ENCODE results near the gene FGFRL1.
"Not testable (repeated sequence)": the region's sequence is repeated elsewhere in the genome, so short reads cannot be mapped to it uniquely, and the experiment has no call there.

FGFRL1 gene

GRCh38 chr4:1051472-1051871, 40.0 kb downstream of the FGFRL1 start:
- DNase-seq (ENCODE audit: low spot score), result peak; percentile 47

GRCh38 chr4:1052231-1052671, 40.8 kb downstream of the FGFRL1 start:
- peak; percentile 56 for DNase-seq (ENCODE audit: low spot score)

- DNase-seq (ENCODE audit: low spot score), result peak; percentile 74
Measured at GRCh38 chr4:1053080-1053661, 41.7 kb downstream of the FGFRL1 start.

- DNase-seq (ENCODE audit: low spot score), result not testable (repeated sequence)
Measured at GRCh38 chr4:1053891-1054290, 42.5 kb downstream of the FGFRL1 start.

DNA sequence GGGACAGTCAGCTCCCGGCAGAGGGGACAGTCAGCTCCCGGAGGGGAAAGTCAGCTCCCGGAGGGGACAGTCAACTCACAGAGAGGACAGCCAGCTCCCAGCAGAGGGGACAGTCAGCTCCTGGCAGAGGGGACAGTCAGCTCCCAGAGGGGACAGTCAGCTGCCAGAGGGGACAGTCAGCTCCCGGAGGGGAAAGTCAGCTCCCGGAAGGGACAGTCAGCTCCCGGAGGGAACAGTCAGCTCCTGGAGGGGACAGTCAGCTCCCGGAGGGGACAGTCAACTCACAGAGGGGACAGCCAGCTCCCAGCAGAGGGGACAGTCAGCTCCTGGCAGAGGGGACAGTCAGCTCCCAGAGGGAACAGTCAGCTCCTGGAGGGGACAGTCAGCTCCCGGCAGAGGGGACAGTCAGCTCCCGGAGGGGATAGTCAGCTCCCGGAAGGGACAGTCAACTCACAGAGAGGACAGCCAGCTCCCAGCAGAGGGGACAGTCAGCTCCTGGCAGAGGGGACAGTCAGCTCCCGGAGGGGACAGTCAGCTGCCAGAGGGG, 43.3 kb downstream of the FGFRL1 start:
- DNase-seq (ENCODE audit: low spot score), result not testable (repeated sequence)

- peak; percentile 38 for DNase-seq (ENCODE audit: low spot score)
Measured at GRCh38 chr4:1055243-1055701, 43.8 kb downstream of the FGFRL1 start.

- peak; percentile 65 for DNase-seq (ENCODE audit: low spot score)
Measured at GRCh38 chr4:1055721-1056590, 44.5 kb downstream of the FGFRL1 start.

GRCh38 chr4:1056671-1057402, 45.4 kb downstream of the FGFRL1 start:
- peak; percentile 47 for DNase-seq (ENCODE audit: low spot score)

DNA sequence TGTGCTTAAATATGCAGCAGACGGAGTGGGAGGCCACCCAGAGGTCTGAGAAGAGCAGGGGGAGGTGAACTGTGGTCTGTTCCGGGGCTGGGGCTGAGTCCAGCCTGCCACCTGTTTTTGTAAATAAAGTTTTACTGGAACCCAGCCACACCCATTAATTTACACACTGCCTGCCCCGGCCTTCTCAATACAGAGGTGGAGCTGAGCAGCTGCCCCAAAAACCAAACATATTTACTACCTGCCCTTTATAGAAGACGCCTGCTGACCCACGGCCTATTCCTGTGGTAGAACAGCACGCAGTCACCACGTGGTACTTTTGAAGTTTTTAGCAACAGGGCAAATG, 45.9 kb downstream of the FGFRL1 start:
- no peak for DNase-seq (ENCODE audit: low spot score)

DNA sequence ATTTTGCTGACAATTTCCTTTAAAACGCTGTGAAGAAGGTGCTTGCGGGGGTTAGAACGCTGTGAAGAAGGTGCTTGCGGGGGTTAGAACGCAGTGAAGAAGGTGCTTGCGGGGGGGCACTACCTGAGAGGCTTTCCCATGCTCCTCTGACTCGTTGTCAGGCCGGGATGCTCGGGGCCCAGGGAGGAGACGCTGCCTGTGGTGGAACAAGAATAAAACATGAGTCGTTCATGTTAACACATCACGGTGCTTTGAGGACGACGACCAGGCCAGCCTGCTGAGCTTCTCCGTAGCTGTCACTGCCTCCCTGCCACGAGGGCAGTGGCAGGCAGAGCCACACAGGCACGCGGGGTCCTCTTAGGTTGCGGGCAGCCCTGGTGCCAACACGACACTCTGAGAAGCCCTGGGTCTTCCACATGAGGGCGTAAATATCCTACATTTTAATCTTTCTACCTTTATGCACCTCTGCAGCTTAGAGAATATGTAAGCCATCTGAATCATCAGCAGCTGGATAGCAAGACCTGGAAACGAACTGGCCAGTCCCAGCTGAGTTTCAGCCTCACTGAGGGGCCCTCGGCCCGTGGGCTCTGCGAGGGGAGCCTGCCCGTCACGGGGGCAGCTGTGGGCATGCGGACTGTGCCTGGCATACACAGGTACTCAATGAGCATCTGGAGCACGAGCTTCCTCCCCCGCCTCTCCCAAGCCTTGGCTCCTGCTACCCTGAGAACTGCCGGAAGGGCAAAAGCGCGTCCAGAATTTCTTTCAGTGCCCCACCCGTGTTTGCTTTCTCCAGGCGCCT, 47.0 kb downstream of the FGFRL1 start:
- peak; percentile 44 for DNase-seq (ENCODE audit: low spot score)

- peak; percentile 23 for DNase-seq (ENCODE audit: low spot score)
Measured at GRCh38 chr4:1058997-1059665, 47.7 kb downstream of the FGFRL1 start.

GRCh38 chr4:1060121-1060520, 48.7 kb downstream of the FGFRL1 start:
- peak; percentile 49 for DNase-seq (ENCODE audit: low spot score)

DNA sequence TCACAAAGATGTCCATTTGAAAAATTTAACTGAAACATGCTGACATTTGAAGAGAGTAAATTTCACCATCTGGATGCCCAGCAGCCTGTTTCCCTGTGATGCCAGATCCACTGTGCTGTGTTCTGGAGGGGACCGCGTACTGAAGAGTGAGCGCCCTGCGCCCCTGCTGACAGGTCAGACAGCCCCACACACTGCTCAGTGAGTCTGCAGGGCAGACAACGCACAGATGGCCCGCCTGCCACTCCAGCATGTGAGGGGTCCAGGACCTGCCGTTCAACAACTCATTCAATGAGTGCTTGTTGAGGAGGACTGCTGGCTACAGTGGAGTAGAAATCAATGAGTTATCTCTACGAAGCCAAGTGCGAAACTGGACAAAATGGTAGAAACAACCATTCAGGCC, 49.2 kb downstream of the FGFRL1 start:
- DNase-seq (ENCODE audit: low spot score), result peak; percentile 63

DNA sequence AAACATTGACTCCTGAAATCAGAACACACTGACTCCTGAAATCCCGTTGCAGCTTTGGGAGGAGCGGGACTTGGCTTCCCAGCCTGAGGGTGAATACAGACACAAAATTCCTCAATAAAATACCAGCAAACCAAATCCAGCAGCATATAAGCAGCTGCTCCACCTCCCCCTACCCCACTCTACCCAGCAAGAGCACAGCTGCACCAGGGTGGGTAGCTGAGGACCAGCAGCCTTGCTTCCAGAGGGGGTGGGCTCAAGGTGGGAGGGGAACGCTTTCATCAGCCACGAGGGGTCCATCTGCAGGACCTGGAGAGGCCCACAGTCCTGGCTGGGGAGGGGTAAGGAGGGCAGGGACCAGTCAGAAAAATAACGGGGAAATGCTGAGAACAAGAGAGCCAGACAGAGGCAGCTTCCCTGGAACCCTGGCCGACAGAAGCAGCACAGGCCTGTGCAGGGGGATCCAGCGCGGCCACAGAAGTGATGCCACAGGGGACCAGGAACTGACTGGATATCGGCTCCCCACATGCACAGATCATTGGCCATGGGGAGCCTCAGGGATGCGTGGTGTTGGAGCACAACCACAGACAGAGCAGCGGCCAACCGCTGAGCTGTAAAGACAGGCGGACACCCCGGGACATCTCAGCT, 49.8 kb downstream of the FGFRL1 start:
- peak; percentile 64 for DNase-seq (ENCODE audit: low spot score)

DNA sequence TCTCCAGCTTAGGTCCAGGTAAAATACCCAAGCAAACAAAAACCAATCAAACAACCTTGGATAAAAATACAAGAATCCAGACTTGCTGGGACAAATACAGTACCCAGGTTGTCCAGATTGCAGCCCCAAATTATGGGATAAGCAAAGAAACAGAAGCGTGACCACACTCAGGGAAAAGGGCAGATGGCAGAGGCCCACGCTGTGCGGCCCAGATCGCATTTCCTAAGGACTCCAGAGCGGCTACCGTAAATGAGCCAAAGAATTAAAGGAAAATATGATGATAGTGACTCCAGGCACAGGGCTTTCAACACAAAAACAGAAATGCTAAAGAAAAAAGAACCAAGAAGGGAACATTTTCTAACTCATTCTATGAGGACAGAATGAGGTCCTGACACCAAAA, 50.3 kb downstream of the FGFRL1 start:
- no peak for DNase-seq (ENCODE audit: low spot score)

DNA sequence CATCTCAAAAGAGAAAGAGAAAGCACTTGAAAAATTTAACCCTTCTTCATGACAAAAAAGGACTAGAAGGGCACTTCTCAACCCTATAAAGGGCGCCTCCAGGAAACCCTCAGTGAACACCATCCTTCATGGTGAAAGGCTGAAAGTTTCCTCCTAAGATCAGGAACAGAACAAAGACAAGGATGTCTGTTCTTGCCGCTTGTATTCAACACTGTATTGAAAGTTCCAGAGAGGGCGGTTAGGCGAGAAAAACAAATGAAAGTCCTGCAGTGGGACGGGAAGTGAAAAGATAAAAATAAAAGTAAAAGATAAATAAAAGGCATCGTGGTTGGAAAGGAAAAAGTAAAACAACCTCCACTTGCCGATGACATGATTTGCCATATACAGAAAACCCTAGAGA, 51.0 kb downstream of the FGFRL1 start:
- DNase-seq (ENCODE audit: low spot score), result no peak

- no peak for DNase-seq (ENCODE audit: low spot score)
Measured at GRCh38 chr4:1065732-1066131, 54.3 kb downstream of the FGFRL1 start.

DNA sequence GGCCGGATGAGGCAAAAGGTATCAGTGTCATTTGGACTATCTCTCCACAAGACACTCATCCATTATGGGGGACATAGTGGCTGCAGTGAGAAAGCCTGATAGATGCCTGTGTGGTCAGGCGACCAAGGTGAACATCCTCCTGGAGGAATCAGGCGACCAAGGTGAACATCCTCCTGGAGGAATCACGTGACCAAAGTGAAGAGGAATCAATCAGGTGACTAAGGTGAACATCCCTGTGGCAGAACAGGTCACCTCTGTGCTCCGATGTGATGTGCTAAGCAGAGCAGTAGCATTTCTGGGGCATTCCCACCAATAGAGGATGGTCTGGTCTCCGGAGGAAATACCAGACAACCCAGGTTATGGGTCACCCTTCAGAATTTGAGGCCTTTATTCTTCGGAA, 58.0 kb downstream of the FGFRL1 start:
- no peak for DNase-seq (ENCODE audit: low spot score)

GRCh38 chr4:1072830-1073446, 61.5 kb downstream of the FGFRL1 start:
- DNase-seq (ENCODE audit: low spot score), result no peak

DNA sequence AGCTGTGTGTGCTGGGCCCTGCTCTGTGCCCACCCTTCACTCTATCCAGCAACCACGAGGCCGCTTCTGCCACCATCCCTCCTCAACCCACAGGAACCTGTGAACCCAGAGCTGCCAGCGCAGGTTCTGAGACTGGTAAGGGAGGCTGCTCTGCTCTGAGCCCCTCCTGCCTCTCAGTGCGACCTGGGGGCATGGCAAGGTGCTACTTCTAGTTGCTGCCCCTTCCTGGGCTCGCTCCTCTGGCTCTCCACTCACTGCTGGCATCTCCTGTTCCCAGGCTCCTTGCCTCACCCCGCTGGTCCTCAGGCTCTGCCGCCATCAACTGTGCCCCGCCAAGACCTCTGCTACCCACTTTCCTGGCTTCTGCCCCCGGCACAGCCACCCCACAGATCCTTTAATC, 62.7 kb downstream of the FGFRL1 start:
- DNase-seq (ENCODE audit: low spot score), result no peak
